ENCODE measurements around the gene PCDHGA10.

Gene PCDHGA10

GRCh38 chr5:141439411-141440141 is 26.8 kb downstream of the PCDHGA10 start:
- no peaks in the 10 kb centered on the region for H3K36me3 ChIP-seq (ENCODE audit: control insufficient read depth, insufficient read depth, low read length)
- H3K27me3 ChIP-seq (ENCODE audit: control insufficient read depth, insufficient read depth, low read length) = no peaks in the 10 kb centered on the region
- H3K27ac ChIP-seq (ENCODE audit: low read depth, low read length) = no peak overlapping the region
- H3K4me3 ChIP-seq (ENCODE audit: low read length) = no peak overlapping the region
- no peak overlapping the region for H3K9ac ChIP-seq (ENCODE audit: low read length)
- H3K4me1 ChIP-seq (ENCODE audit: control insufficient read depth, insufficient read depth, low read length) = no peaks in the 10 kb centered on the region

DNA sequence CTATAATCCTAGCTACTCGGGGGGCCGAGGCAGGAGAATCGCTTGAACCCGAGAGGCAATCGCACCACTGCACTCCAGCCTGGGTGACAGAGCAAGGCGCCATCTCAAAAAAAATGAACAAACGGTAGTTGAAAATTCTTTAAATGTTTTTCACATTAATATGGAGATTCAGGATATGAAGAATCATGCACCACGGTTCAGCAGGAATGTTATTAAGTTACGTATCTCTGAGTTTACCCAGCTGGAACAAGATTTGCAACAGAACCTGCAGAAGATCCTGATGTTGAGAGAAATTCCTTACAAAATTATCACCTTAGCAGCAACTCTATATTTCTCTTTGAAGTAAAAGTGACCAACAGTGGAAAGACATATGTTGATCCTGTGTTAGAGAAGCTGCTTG is 27.6 kb downstream of the PCDHGA10 start:
- Histone ChIP-seq H3K27me3 (ENCODE audit: control insufficient read depth, insufficient read depth, low read length) (no peaks in the 10 kb centered on the region), H3K36me3 (ENCODE audit: control insufficient read depth, insufficient read depth, low read length) (no peaks in the 10 kb centered on the region), H3K27ac (ENCODE audit: low read depth, low read length) (no peak overlapping the region), H3K4me3 (ENCODE audit: low read length) (no peak overlapping the region), H3K4me1 (ENCODE audit: control insufficient read depth, insufficient read depth, low read length) (no peaks in the 10 kb centered on the region), H3K9ac (ENCODE audit: low read length) (no peak overlapping the region)

GRCh38 chr5:141441571-141442170 is 28.9 kb downstream of the PCDHGA10 start:
- Histone ChIP-seq H3K27me3 (ENCODE audit: control insufficient read depth, insufficient read depth, low read length) (no peaks in the 10 kb centered on the region), H3K4me3 (ENCODE audit: low read length) (no peak overlapping the region), H3K36me3 (ENCODE audit: control insufficient read depth, insufficient read depth, low read length) (no peaks in the 10 kb centered on the region), H3K9ac (ENCODE audit: low read length) (no peak overlapping the region), H3K4me1 (ENCODE audit: control insufficient read depth, insufficient read depth, low read length) (no peaks in the 10 kb centered on the region), H3K27ac (ENCODE audit: low read depth, low read length) (no peak overlapping the region)

DNA sequence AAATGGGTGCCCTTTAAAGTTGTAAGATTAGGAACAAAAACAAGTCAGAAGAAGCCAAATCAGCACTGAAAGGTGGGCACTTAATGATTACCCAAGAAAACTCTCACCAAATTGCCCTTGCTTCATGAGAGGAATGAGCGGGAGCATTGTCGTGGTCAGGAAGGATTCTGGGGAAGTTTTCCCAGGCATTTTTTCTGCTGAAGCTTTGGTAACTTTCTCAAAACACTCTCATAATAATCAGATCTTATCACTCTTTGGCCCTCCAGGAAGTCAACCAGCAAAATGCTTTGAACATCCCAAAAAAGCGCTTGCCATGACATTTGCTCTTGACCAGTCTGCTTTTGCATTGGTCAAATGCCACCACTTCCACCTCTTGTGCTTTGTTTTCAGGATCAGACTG is 52.6 kb downstream of the PCDHGA10 start:
- Histone ChIP-seq H3K27ac (ENCODE audit: low read depth, low read length) (no peak overlapping the region), H3K4me3 (ENCODE audit: low read length) (no peak overlapping the region), H3K4me1 (ENCODE audit: control insufficient read depth, insufficient read depth, low read length) (no peaks in the 10 kb centered on the region), H3K9ac (ENCODE audit: low read length) (no peak overlapping the region), H3K36me3 (ENCODE audit: control insufficient read depth, insufficient read depth, low read length) (no peaks in the 10 kb centered on the region), H3K27me3 (ENCODE audit: control insufficient read depth, insufficient read depth, low read length) (no peaks in the 10 kb centered on the region)

Measured in rectal smooth muscle tissue (tissue), 1 donor.